H9 (cell line): Measurements from ENCODE around the gene N4BP3. TPM values are rescaled to one million over a fixed set of nuclear protein-coding genes. Genes with fewer than 3 reads are reported as not detected.

Experiments used
- DNase-seq: peaks from one replicate; pipeline ENCODE4 v3.0.0-alpha.2; 2017
- H2AFZ ChIP-seq: one replicate; pipeline ENCODE4 v1.6.1; 2013; ENCODE audit warnings: mild to moderate bottlenecking, low read length, control low read depth, moderate library complexity
- H2AK5ac ChIP-seq: 2 replicates; pipeline ENCODE4 v1.6.1; 2013; ENCODE audit warnings: low read length, control low read depth, mixed read lengths; ENCODE audit not compliant: insufficient read length
- H2BK120ac ChIP-seq: one replicate; pipeline ENCODE4 v1.6.1; 2013; ENCODE audit warnings: low read depth, mild to moderate bottlenecking, low read length, control low read depth, inconsistent platforms; ENCODE audit not compliant: poor library complexity, severe bottlenecking
- H2BK12ac ChIP-seq: 2 replicates; pipeline ENCODE4 v1.6.1; 2013; ENCODE audit warnings: low read length, control low read depth, mixed read lengths, low read depth; ENCODE audit not compliant: insufficient read length
- H2BK15ac ChIP-seq: 2 replicates; pipeline ENCODE4 v1.6.1; 2013; ENCODE audit warnings: low read depth, low read length, control low read depth
- H2BK20ac ChIP-seq: one replicate; pipeline ENCODE4 v1.6.1; 2013; ENCODE audit warnings: low read depth, mild to moderate bottlenecking, low read length, control low read depth, inconsistent platforms; ENCODE audit not compliant: poor library complexity, severe bottlenecking
- H2BK5ac ChIP-seq: 2 replicates; pipeline ENCODE4 v1.6.1; 2013; ENCODE audit warnings: low read length, control low read depth, mixed read lengths; ENCODE audit not compliant: insufficient read length
- H3K14ac ChIP-seq: 2 replicates; pipeline ENCODE4 v1.6.1; 2013; ENCODE audit warnings: low read length, control low read depth; ENCODE audit not compliant: insufficient read depth
- H3K18ac ChIP-seq: 2 replicates; pipeline ENCODE4 v1.6.1; 2013; ENCODE audit warnings: low read depth, mild to moderate bottlenecking, mixed read lengths, low read length, control low read depth; ENCODE audit not compliant: insufficient read length
- H3K23ac ChIP-seq: 2 replicates; pipeline ENCODE4 v1.6.1; 2013; ENCODE audit warnings: low read length, control low read depth, mixed read lengths, low read depth; ENCODE audit not compliant: insufficient read length
- H3K23me2 ChIP-seq: 2 replicates; pipeline ENCODE4 v1.6.1; 2013; ENCODE audit warnings: low read depth, mild to moderate bottlenecking, mixed read lengths, low read length, control low read depth; ENCODE audit not compliant: insufficient read length, poor library complexity, severe bottlenecking
- H3K27ac ChIP-seq: 2 replicates; pipeline ENCODE4 v1.5.1; 2013; ENCODE audit warnings: low read length, control low read depth, mixed read lengths, low read depth; ENCODE audit not compliant: insufficient read length
- H3K27me3 ChIP-seq: 2 replicates; pipeline ENCODE4 v1.6.1; 2013; ENCODE audit warnings: low read length, control low read depth, inconsistent platforms; ENCODE audit not compliant: insufficient read depth
- H3K4ac ChIP-seq: 2 replicates; pipeline ENCODE4 v1.6.1; 2013; ENCODE audit warnings: low read depth, mild to moderate bottlenecking, control low read depth, inconsistent platforms, low read length, moderate library complexity
- H3K4me1 ChIP-seq: 2 replicates; pipeline ENCODE4 v1.6.1; 2013; ENCODE audit warnings: low read length, control low read depth, inconsistent platforms; ENCODE audit not compliant: insufficient read depth
- H3K4me2 ChIP-seq: 2 replicates; pipeline ENCODE4 v1.6.1; 2013; ENCODE audit warnings: low read length, control low read depth, mixed read lengths; ENCODE audit not compliant: insufficient read length, insufficient read depth
- H3K56ac ChIP-seq: 2 replicates; pipeline ENCODE4 v1.6.1; 2013; ENCODE audit warnings: low read depth, mild to moderate bottlenecking, mixed read lengths, low read length, control low read depth; ENCODE audit not compliant: insufficient read length
- H3K79me1 ChIP-seq: 2 replicates; pipeline ENCODE4 v1.6.1; 2013; ENCODE audit warnings: low read depth, mild to moderate bottlenecking, moderate library complexity, low read length, control low read depth, inconsistent platforms; ENCODE audit not compliant: insufficient read depth, poor library complexity, severe bottlenecking
- H3K79me2 ChIP-seq: 2 replicates; pipeline ENCODE4 v1.6.1; 2013; ENCODE audit warnings: low read length, control low read depth, inconsistent platforms; ENCODE audit not compliant: insufficient read depth
- H3K9ac ChIP-seq: 2 replicates; pipeline ENCODE4 v1.6.1; 2013; ENCODE audit warnings: low read length, control low read depth, mixed read lengths; ENCODE audit not compliant: insufficient read length; ENCODE audit errors: extremely low read depth
- H3K9me3 ChIP-seq: one replicate; pipeline ENCODE4 v1.6.1; 2013; ENCODE audit warnings: low read depth, low read length, inconsistent platforms; ENCODE audit not compliant: control insufficient read depth
- H3T11ph ChIP-seq: one replicate; pipeline ENCODE4 v1.6.1; 2013; ENCODE audit warnings: mild to moderate bottlenecking, low read length, control low read depth, inconsistent platforms
- H4K20me1 ChIP-seq: one replicate; pipeline ENCODE4 v1.6.1; 2013; ENCODE audit not compliant: control insufficient read depth, insufficient read length, insufficient read depth
- H4K5ac ChIP-seq: 2 replicates; pipeline ENCODE4 v1.6.1; 2013; ENCODE audit warnings: low read depth, mild to moderate bottlenecking, mixed read lengths, low read length, control low read depth; ENCODE audit not compliant: insufficient read length
- H4K8ac ChIP-seq: replicated peaks from 2 replicates; pipeline ENCODE4 v1.6.1; 2013; ENCODE audit warnings: low read length, control low read depth, mixed read lengths, low read depth; ENCODE audit not compliant: insufficient read length
- H4K91ac ChIP-seq: 2 replicates; pipeline ENCODE4 v1.6.1; 2013; ENCODE audit warnings: low read depth, mild to moderate bottlenecking, moderate library complexity, mixed read lengths, low read length, control low read depth; ENCODE audit not compliant: insufficient read length
- H3K27ac Mint-ChIP-seq, 3 experiments: 2 replicates in 2 of 3; 3 replicates in 1 of 3; pipeline ENCODE4 v1.8.0; 2020 to 2021; ENCODE audit warnings: mixed read lengths in 3 of 3, mild to moderate bottlenecking in 1 of 3, moderate library complexity in 1 of 3
- H3K27me3 Mint-ChIP-seq: 2 replicates; pipeline ENCODE4 v1.8.0; 2021; ENCODE audit warnings: low read depth, mild to moderate bottlenecking, moderate library complexity, mixed read lengths
- H3K36me3 Mint-ChIP-seq, 3 experiments: 2 replicates in 2 of 3; 3 replicates in 1 of 3; pipeline ENCODE4 v1.8.0; 2020 to 2021; ENCODE audit warnings: low read depth in 3 of 3, mixed read lengths in 3 of 3; ENCODE audit not compliant: insufficient read depth in 1 of 3
- H3K4me1 Mint-ChIP-seq, 2 experiments: 2 replicates each; pipeline ENCODE4 v1.8.0; 2020; ENCODE audit warnings: mixed read lengths in 2 of 2
- H3K4me3 Mint-ChIP-seq, 2 experiments: 2 replicates in 1 of 2; 3 replicates in 1 of 2; pipeline ENCODE4 v1.8.0; 2020 to 2021; ENCODE audit warnings: mild to moderate bottlenecking in 2 of 2, mixed read lengths in 2 of 2, moderate library complexity in 1 of 2
- H3K9me3 Mint-ChIP-seq, 2 experiments: 2 replicates in 1 of 2; 3 replicates in 1 of 2; pipeline ENCODE4 v1.8.0; 2020; ENCODE audit warnings: mild to moderate bottlenecking in 2 of 2, mixed read lengths in 2 of 2, moderate library complexity in 1 of 2
- WGBS: extraction: QIAGEN DNeasy Blood & Tissue Kit; methylation state at CpG from one replicate; pipeline ENCODE4 v1.1.7; 2013; ENCODE audit warnings: missing lambda C conversion rate, low lambda C conversion rate, mixed read lengths; ENCODE audit not compliant: insufficient read length; ENCODE audit errors: extremely low coverage; 5-methylcytosine and 5-hydroxymethylcytosine counted together
- total RNA-seq: library from RNA; stranded (reverse); gene quantifications from 2 replicates; pipeline ENCODE4 v1.2.1, GENCODE V29; 2021
- TF ChIP-seq, protein P1 (sequence below): fragments of 200-600 bp; sonication (generic); conservative IDR thresholded peaks from 3 replicates; pipeline ENCODE4 v1.8.0; 2021; ENCODE audit warnings: antibody characterized with exemption, mild to moderate bottlenecking

N4BP3 gene
- total RNA-seq, 1 experiment from 2014 or later = 32.1 TPM

DNA sequence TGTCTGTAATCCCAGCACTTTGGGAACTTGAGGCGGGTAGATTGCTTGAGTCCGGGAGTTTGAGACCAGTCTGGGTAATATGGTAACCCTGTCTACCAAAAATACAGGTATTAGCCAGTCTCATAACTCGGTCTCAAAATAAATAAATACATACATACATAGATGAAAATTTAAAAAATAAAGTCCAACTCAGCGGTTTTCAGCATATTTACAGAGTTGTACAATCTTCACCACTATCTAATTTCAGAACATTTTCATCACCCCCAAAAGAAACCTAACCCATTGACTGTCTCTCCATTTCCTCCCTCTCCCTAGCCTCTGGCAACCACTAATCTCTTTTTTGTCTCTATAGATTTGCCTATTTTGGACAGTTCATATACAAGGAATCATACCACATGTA is 28.2 kb downstream of the N4BP3 start:
- no peaks in the 10 kb centered on the region for H3K23me2 ChIP-seq
- no CpG with 5 or more reads among the region's 4 CpGs for WGBS
- no peak overlapping the region for H3K27ac ChIP-seq

More for the DNA sequence above, 28.2 kb downstream of the N4BP3 start:
- Histone ChIP-seq H2BK15ac (no peak overlapping the region), H3T11ph (no peak overlapping the region), H3K18ac (no peak overlapping the region), H3K23ac (no peak overlapping the region), H3K27me3 (no peaks in the 10 kb centered on the region), H2BK5ac (no peak overlapping the region), H4K5ac (no peak overlapping the region), H4K20me1 (no peaks in the 10 kb centered on the region), H2BK20ac (no peak overlapping the region), H4K91ac (no peak overlapping the region), H3K79me2 (peaks cover under 1% of the 10 kb centered on the region; the same call in 1 of the 2 replicates), H3K4me2 (no peak overlapping the region), H3K4me1 (no peaks in the 10 kb centered on the region), H2AK5ac (no peak overlapping the region), H2BK120ac (no peak overlapping the region), H3K79me1 (no peaks in the 10 kb centered on the region), H3K9me3 (no peaks in the 10 kb centered on the region), H2AFZ (no peak overlapping the region), H3K4ac (no peak overlapping the region), H3K56ac (no peak overlapping the region), H2BK12ac (no peak overlapping the region), H3K9ac (no peak overlapping the region), H3K14ac (no peak overlapping the region), H4K8ac (no peak overlapping the region)
- Mint-ChIP-seq H3K4me1 (peaks cover 0 to 3% of the 10 kb centered on the region in 2 experiments; a peak in 1 of 4 replicates), H3K4me3 (no peak overlapping the region), H3K36me3 (peaks cover 45 to 84% (median 74%) of the 10 kb centered on the region in 3 experiments; a peak in 6 of 7 replicates), H3K27ac (no peak overlapping the region; a peak in 1 of 7 replicates), H3K9me3 (no peaks in the 10 kb centered on the region), H3K27me3 (no peaks in the 10 kb centered on the region)
- TF ChIP-seq, protein P1, sequence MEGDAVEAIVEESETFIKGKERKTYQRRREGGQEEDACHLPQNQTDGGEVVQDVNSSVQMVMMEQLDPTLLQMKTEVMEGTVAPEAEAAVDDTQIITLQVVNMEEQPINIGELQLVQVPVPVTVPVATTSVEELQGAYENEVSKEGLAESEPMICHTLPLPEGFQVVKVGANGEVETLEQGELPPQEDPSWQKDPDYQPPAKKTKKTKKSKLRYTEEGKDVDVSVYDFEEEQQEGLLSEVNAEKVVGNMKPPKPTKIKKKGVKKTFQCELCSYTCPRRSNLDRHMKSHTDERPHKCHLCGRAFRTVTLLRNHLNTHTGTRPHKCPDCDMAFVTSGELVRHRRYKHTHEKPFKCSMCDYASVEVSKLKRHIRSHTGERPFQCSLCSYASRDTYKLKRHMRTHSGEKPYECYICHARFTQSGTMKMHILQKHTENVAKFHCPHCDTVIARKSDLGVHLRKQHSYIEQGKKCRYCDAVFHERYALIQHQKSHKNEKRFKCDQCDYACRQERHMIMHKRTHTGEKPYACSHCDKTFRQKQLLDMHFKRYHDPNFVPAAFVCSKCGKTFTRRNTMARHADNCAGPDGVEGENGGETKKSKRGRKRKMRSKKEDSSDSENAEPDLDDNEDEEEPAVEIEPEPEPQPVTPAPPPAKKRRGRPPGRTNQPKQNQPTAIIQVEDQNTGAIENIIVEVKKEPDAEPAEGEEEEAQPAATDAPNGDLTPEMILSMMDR = no peak
- DNase-seq = no peak
